B cell (primary cell): ENCODE measurements around the gene TOGARAM2. TPM values are rescaled to one million over a fixed set of nuclear protein-coding genes. Genes with fewer than 3 reads are reported as not detected.

Source experiments
- ATAC-seq: fragments of 200-7000 bp; cut with Tn5 transposase; one replicate; pipeline ENCODE4 v1.10.0; 2021; ENCODE audit warnings: low read depth, mild to moderate bottlenecking, moderate number of reproducible peaks, moderate library complexity
- CTCF ChIA-PET: fragments of 350-600 bp; sonication (Branson Sonifier 250); formaldehyde crosslinking; loops from one replicate; lab custom pipeline; 2021; ENCODE audit warnings: antibody characterized with exemption, inconsistent platforms; lab: Charles Lee
- POLR2A ChIA-PET: fragments of 350-600 bp; sonication (Branson Sonifier 250); formaldehyde crosslinking; loops from one replicate; lab custom pipeline; 2021; ENCODE audit warnings: antibody characterized with exemption; lab: Charles Lee
- DNase-seq: peaks from one replicate; pipeline ENCODE4 v3.0.0; 2013
- H2AFZ ChIP-seq: 2 replicates; pipeline ENCODE4 v1.6.1; 2012; ENCODE audit warnings: mild to moderate bottlenecking, low read depth, low read length; ENCODE audit not compliant: insufficient read depth, poor library complexity, severe bottlenecking
- H3K27ac ChIP-seq, 2 donors: 1 replicate in 1 of 2; 2 replicates in 1 of 2; pipeline ENCODE4 v1.5.1; 2012 to 2013; ENCODE audit warnings: low read length in 2 of 2, mild to moderate bottlenecking in 2 of 2, moderate library complexity in 1 of 2
- H3K27me3 ChIP-seq, 4 experiments: fragments of 200-600 bp in 1 of 4; sonication (generic) in 1 of 4; replicated peaks in 1 of 4; 1 replicate in 2 of 4; 2 replicates in 2 of 4; pipeline versions ENCODE4 v1.6.1 to v1.7.0; 2013 to 2016; ENCODE audit warnings: low read length in 3 of 4, mild to moderate bottlenecking in 2 of 4, mixed read lengths in 1 of 4, moderate library complexity in 1 of 4; ENCODE audit not compliant: insufficient read depth in 4 of 4, control insufficient read depth in 3 of 4; ENCODE audit errors: control extremely low read depth in 1 of 4
- H3K36me3 ChIP-seq, 2 experiments: replicated peaks in 1 of 2; 1 replicate in 1 of 2; 2 replicates in 1 of 2; pipeline versions ENCODE4 v1.6.1 to v1.7.1; 2013; ENCODE audit warnings: low read length in 1 of 2; ENCODE audit not compliant: insufficient read depth in 2 of 2, control insufficient read depth in 1 of 2; ENCODE audit errors: control extremely low read depth in 1 of 2, extremely low read depth in 1 of 2
- H3K4me1 ChIP-seq, 2 donors: fragments of 200-600 bp in 1 of 2; sonication (generic) in 1 of 2; 1 replicate in 1 of 2; 2 replicates in 1 of 2; pipeline versions ENCODE4 v1.5.1 to v1.6.1; 2013 to 2017; ENCODE audit warnings: low read length in 2 of 2; ENCODE audit not compliant: control insufficient read depth in 2 of 2, insufficient read depth in 2 of 2
- H3K4me2 ChIP-seq: replicated peaks from 2 replicates; pipeline ENCODE3; 2012; ENCODE audit warnings: mild to moderate bottlenecking, low read depth, low read length; ENCODE audit not compliant: poor library complexity, severe bottlenecking
- H3K4me3 ChIP-seq, 5 experiments: fragments of 200-600 bp in 1 of 5; sonication (generic) in 1 of 5; 1 replicate in 3 of 5; 2 replicates in 2 of 5; pipeline versions ENCODE4 v1.5.1 to v1.7.0; 2011 to 2016; ENCODE audit warnings: low read length in 4 of 5, mild to moderate bottlenecking in 4 of 5, low read depth in 2 of 5, control low read depth in 1 of 5, moderate library complexity in 1 of 5; ENCODE audit not compliant: insufficient read depth in 1 of 5; ENCODE audit errors: control extremely low read depth in 1 of 5, extremely low read depth in 1 of 5
- H3K79me2 ChIP-seq: fragments of 200-600 bp; sonication (generic); one replicate; pipeline ENCODE4 v1.6.0; 2016; ENCODE audit warnings: low read length; ENCODE audit not compliant: control insufficient read depth, insufficient read depth
- H3K9ac ChIP-seq: fragments of 200-600 bp; sonication (generic); 2 replicates; pipeline ENCODE4 v1.6.1; 2017; ENCODE audit warnings: mild to moderate bottlenecking, low read length, moderate library complexity
- H3K9me3 ChIP-seq, 3 donors: one replicate each; pipeline versions ENCODE4 v1.6.1 to v1.7.1; 2013; ENCODE audit warnings: low read length in 2 of 3; ENCODE audit not compliant: control insufficient read depth in 2 of 3, insufficient read depth in 1 of 3; ENCODE audit errors: control extremely low read depth in 1 of 3
- H4K20me1 ChIP-seq: 2 replicates; pipeline ENCODE4 v1.6.0; 2012; ENCODE audit warnings: mild to moderate bottlenecking, low read length; ENCODE audit not compliant: insufficient read depth, control insufficient read depth, poor library complexity, severe bottlenecking
- H3K27ac Mint-ChIP-seq: one replicate; pipeline ENCODE4 v1.8.0; 2021; ENCODE audit warnings: mixed read lengths
- H3K27me3 Mint-ChIP-seq: one replicate; pipeline ENCODE4 v1.8.0; 2021; ENCODE audit warnings: mixed read lengths
- H3K4me1 Mint-ChIP-seq: one replicate; pipeline ENCODE4 v1.8.0; 2021; ENCODE audit warnings: mixed read lengths
- H3K4me3 Mint-ChIP-seq: one replicate; pipeline ENCODE4 v1.8.0; 2021; ENCODE audit warnings: mixed read lengths
- H3K9me3 Mint-ChIP-seq: one replicate; pipeline ENCODE4 v1.8.0; 2022; ENCODE audit warnings: mixed read lengths; ENCODE audit not compliant: insufficient read depth
- EZH2 ChIP-seq: IDR thresholded peaks from 2 replicates; pipeline ENCODE4 v1.6.1; 2012; ENCODE audit warnings: borderline replicate concordance, low read depth, mild to moderate bottlenecking, moderate library complexity, low read length; ENCODE audit not compliant: insufficient read depth, poor library complexity, severe bottlenecking
- WGBS: methylation state at CpG from one replicate; pipeline ENCODE4 v1.1.5; 2013; ENCODE audit warnings: missing lambda C conversion rate; ENCODE audit not compliant: insufficient coverage; 5-methylcytosine and 5-hydroxymethylcytosine counted together
- intact Hi-C: fragments of 100-400 bp; cut with micrococcal nuclease; formaldehyde crosslinking; loops from one replicate; pipeline ENCODE4 v1.10.0; 2022
- polyA plus RNA-seq: library from polyadenylated mRNA; depleted of rRNA; stranded (reverse); fragments of >200 nt; gene quantifications from 2 replicates; pipeline ENCODE4 v1.2.3, GENCODE V29; 2012
- total RNA-seq, 2 donors: library from RNA; stranded (reverse); fragments of 120-200 nt in 1 of 2; gene quantifications; 1 replicate in 1 of 2; 2 replicates in 1 of 2; pipeline versions ENCODE4 v1.2.3 to v1.2.4, GENCODE V29; 2013 to 2022
- TF ChIP-seq, protein P1 (sequence below): fragments of 200-600 bp; IDR thresholded peaks from one replicate; pipeline ENCODE4 v1.8.0; 2022; ENCODE audit warnings: antibody characterized with exemption, mild to moderate bottlenecking

TOGARAM2 gene
- total and polyA plus RNA-seq, 2 donors (not counting 1 experiment from before 2014, with no cell fraction given) = 0.25 to 0.61 TPM

DNA sequence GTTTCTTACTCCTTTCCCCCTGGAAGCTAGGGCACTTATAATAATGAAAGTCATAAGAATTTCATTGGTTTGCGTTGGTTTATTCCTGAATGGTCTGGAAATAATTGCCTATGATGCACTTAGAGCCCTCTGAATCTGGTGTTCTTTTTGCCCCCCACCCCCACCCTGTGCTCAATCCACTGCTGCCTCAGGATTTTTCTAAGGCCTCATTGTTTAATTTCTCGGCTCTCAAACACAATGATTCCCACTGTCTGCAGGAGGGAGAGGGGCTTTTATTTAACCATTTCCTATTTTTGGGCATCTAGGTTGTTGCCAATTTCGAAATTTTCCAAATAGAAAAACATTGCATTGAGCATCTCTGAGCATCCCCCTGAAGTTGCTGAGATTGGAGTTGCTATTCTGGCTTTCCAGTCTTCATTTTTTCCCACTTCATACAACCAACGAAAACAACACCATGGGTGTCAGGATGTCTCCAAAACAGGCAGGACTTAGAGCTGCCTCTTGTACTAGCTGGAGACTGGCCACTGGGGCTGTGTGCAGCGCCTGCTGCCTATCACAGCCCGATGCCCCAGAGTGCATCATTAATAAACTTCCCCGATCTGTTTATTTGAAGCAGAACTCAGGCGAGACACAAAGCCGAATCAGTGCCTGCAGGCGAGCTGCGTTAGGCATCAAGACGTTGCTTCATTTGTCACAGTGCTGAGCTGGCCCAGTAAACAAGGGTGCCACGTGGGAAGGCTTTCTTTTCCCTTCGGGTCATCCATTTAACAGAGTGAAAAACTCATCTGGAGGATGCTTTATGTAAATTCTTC, 95.0 kb downstream of the TOGARAM2 start:
- peaks cover 0 to 15% (median 13%) of the 10 kb centered on the region in 3 donors for H3K9me3 ChIP-seq
- intact Hi-C loops = no loop called here
- no peaks in the 10 kb centered on the region for H3K27me3 ChIP-seq
- 89% methylated on average over 11 of the region's 14 CpGs for WGBS
- H3K4me1 ChIP-seq = no peaks in the 10 kb centered on the region
- H3K9ac ChIP-seq = no peak overlapping the region
- no peak for DNase-seq
- no peak overlapping the region for H2AFZ ChIP-seq
- ATAC-seq = no peak
- Mint-ChIP-seq H3K27ac (no peak overlapping the region), H3K9me3 (no peaks in the 10 kb centered on the region), H3K4me1 (no peaks in the 10 kb centered on the region), H3K27me3 (peaks cover 4% of the 10 kb centered on the region), H3K4me3 (no peak overlapping the region)
- no peaks in the 10 kb centered on the region for H3K79me2 ChIP-seq
- no peak for TF ChIP-seq EZH2
- TF ChIP-seq, protein P1, sequence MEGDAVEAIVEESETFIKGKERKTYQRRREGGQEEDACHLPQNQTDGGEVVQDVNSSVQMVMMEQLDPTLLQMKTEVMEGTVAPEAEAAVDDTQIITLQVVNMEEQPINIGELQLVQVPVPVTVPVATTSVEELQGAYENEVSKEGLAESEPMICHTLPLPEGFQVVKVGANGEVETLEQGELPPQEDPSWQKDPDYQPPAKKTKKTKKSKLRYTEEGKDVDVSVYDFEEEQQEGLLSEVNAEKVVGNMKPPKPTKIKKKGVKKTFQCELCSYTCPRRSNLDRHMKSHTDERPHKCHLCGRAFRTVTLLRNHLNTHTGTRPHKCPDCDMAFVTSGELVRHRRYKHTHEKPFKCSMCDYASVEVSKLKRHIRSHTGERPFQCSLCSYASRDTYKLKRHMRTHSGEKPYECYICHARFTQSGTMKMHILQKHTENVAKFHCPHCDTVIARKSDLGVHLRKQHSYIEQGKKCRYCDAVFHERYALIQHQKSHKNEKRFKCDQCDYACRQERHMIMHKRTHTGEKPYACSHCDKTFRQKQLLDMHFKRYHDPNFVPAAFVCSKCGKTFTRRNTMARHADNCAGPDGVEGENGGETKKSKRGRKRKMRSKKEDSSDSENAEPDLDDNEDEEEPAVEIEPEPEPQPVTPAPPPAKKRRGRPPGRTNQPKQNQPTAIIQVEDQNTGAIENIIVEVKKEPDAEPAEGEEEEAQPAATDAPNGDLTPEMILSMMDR = no peak
- no peak overlapping the region for H3K4me2 ChIP-seq
- H3K36me3 ChIP-seq = no peaks in the 10 kb centered on the region
- H3K27ac ChIP-seq = no peak overlapping the region
- POLR2A ChIA-PET = no interaction called here
- CTCF ChIA-PET = no interaction called here
- H3K4me3 ChIP-seq = no peak overlapping the region
- H4K20me1 ChIP-seq = no peaks in the 10 kb centered on the region

DNA sequence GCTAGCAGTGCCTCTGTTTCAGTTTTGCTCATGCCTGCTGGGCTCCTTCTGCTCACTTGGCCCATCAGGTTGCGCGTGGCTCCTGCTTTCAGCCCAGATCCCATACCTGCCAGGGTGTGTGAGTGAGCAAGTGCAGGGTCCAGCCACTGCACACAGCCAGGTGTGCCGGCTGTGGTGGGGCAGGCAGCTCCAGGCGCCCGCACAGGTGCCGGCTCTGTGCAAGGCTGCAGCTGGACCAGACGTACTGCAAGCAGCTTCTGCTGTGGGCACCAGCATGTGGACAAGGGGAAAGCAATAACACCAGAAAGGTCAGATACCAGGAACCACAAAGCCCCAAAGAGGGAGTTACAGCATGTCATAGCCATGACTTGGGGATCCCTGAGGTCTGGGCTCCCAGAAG, 98.8 kb downstream of the TOGARAM2 start:
- Histone ChIP-seq H3K27me3 (no peaks in the 10 kb centered on the region), H3K79me2 (no peaks in the 10 kb centered on the region), H3K4me2 (no peak overlapping the region), H3K4me3 (no peak overlapping the region), H3K36me3 (no peaks in the 10 kb centered on the region), H3K27ac (no peak overlapping the region), H2AFZ (no peak overlapping the region), H3K4me1 (no peaks in the 10 kb centered on the region), H3K9me3 (peaks cover 0 to 17% (median 13%) of the 10 kb centered on the region in 3 donors), H4K20me1 (no peaks in the 10 kb centered on the region), H3K9ac (no peak overlapping the region)
- intact Hi-C loops = no loop called here
- peaks cover 4% of the 10 kb centered on the region for H3K4me1 Mint-ChIP-seq
- TF ChIP-seq, protein P1 = no peak
- TF ChIP-seq EZH2 = no peak
- no peak overlapping the region for H3K4me3 Mint-ChIP-seq
- no peak for DNase-seq
- H3K27me3 Mint-ChIP-seq = no peaks in the 10 kb centered on the region
- CTCF ChIA-PET = no interaction called here
- H3K27ac Mint-ChIP-seq = no peak overlapping the region
- WGBS = 97% methylated on average over 7 of the region's 7 CpGs
- peaks cover 3% of the 10 kb centered on the region for H3K9me3 Mint-ChIP-seq
- POLR2A ChIA-PET = no interaction called here
- no peak for ATAC-seq
